Ectodermal cell (in vitro differentiated cells): Measurements from ENCODE around the gene CBX8.
"Not testable (repeated sequence)": the region's sequence is repeated elsewhere in the genome, so short reads cannot be mapped to it uniquely, and the experiment has no call there.

Source experiments
- H3K27ac ChIP-seq: 2 replicates; pipeline ENCODE4 v1.7.0; 2013; ENCODE audit warnings: mild to moderate bottlenecking, low read depth, low read length; ENCODE audit not compliant: insufficient read depth, poor library complexity, severe bottlenecking
- H3K27me3 ChIP-seq: 2 replicates; pipeline ENCODE4 v1.7.0; 2013; ENCODE audit warnings: mild to moderate bottlenecking, low read length; ENCODE audit not compliant: insufficient read depth, control insufficient read depth, poor library complexity, severe bottlenecking
- H3K36me3 ChIP-seq: one replicate; pipeline ENCODE4 v1.7.0; 2013; ENCODE audit warnings: low read length; ENCODE audit not compliant: control insufficient read depth, insufficient read depth
- H3K4me1 ChIP-seq: one replicate; pipeline ENCODE4 v1.7.0; 2013; ENCODE audit warnings: low read length; ENCODE audit not compliant: control insufficient read depth, insufficient read depth
- H3K4me3 ChIP-seq: 2 replicates; pipeline ENCODE4 v1.7.0; 2013; ENCODE audit warnings: low read depth, low read length, control low read depth; ENCODE audit not compliant: insufficient read depth
- H3K9me3 ChIP-seq: 2 replicates; pipeline ENCODE4 v1.7.0; 2013; ENCODE audit warnings: mild to moderate bottlenecking, low read length, moderate library complexity; ENCODE audit not compliant: control insufficient read depth
- WGBS, 2 experiments: methylation state at CpG; one replicate each; pipeline ENCODE4 v1.1.7; 2013; ENCODE audit warnings: missing lambda C conversion rate in 2 of 2; 5-methylcytosine and 5-hydroxymethylcytosine counted together

CBX8 gene

GRCh38 chr17:79758271-79758670, 38.6 kb downstream of the CBX8 start:
- Histone ChIP-seq H3K36me3 (no peaks in the 10 kb centered on the region), H3K27me3 (no peaks in the 10 kb centered on the region), H3K4me1 (no peaks in the 10 kb centered on the region), H3K27ac (no peak overlapping the region), H3K4me3 (no peak overlapping the region), H3K9me3 (no peaks in the 10 kb centered on the region)
- 87 to 92% methylated on average over 4 to 6 of the region's 6 CpGs for WGBS, 2 experiments

- WGBS, 2 experiments: 95 to 96% methylated on average over 15 of the region's 15 CpGs
- no peak overlapping the region for H3K27ac ChIP-seq
Measured at GRCh38 chr17:79757140-79757745, 39.6 kb downstream of the CBX8 start.

DNA sequence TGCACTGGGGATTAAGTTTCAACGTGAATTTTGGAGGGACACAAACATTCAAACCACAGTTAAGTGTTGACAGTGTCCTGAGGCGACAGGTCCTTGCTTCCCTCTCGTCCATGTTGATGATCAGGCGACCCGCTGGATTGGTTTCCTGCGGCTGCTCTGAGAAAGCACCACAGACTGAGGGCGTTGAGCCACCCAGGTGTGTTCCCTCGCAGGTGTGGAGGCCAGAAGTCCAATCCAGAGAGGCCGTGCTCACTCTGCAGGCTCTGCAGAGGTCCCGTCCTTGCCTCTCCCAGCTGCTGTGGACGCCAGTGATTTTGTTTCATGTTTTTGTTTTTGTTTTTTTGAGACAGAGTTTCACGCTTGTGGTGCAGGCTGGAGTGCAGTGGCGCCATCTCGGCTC, 41.3 kb downstream of the CBX8 start:
- no peak overlapping the region for H3K4me3 ChIP-seq
- no peak overlapping the region for H3K27ac ChIP-seq
- 92 to 93% methylated on average over 14 of the region's 14 CpGs for WGBS, 2 experiments
- H3K4me1 ChIP-seq: no peaks in the 10 kb centered on the region
- no peaks in the 10 kb centered on the region for H3K9me3 ChIP-seq
- no peaks in the 10 kb centered on the region for H3K36me3 ChIP-seq
- no peaks in the 10 kb centered on the region for H3K27me3 ChIP-seq

More at GRCh38 chr17:79757140-79757745, 39.6 kb downstream of the CBX8 start:
- Histone ChIP-seq H3K27me3 (no peaks in the 10 kb centered on the region), H3K4me3 (no peak overlapping the region), H3K36me3 (no peaks in the 10 kb centered on the region), H3K9me3 (no peaks in the 10 kb centered on the region), H3K4me1 (no peaks in the 10 kb centered on the region)

DNA sequence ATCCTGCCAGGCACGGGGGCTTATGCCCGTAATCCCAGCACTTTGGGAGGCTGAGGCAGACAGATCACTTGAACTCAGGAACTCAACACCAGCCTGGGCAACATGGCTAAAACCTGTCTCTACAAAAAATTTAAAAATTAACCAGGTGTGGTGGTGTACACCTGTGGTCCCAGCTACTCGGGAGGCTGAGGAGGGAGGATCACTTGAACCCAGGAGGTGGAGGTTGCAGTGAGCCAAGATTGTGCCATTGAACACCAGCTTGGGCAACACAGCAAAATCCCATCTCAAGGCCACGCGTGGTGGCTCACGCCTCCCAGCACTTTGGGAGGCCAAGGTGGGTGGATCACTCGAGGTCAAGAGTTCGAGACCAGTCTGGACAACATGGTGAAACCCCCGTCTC, 42.0 kb downstream of the CBX8 start:
- 90 to 95% methylated on average over 9 of the region's 9 CpGs for WGBS, 2 experiments

GRCh38 chr17:79754370-79754769, 42.5 kb downstream of the CBX8 start:
- WGBS, 2 experiments: 83 to 87% methylated on average over 12 of the region's 12 CpGs
- Histone ChIP-seq H3K27ac (no peak overlapping the region), H3K4me3 (no peak overlapping the region), H3K4me1 (no peaks in the 10 kb centered on the region), H3K27me3 (peaks cover 12% of the 10 kb centered on the region), H3K9me3 (no peaks in the 10 kb centered on the region), H3K36me3 (no peaks in the 10 kb centered on the region)

More for the DNA sequence above, 42.0 kb downstream of the CBX8 start:
- H3K4me1 ChIP-seq, H3K4me3 ChIP-seq, H3K27me3 ChIP-seq, H3K9me3 ChIP-seq, H3K36me3 ChIP-seq, H3K27ac ChIP-seq: not testable (repeated sequence)

GRCh38 chr17:79752175-79752574, 44.7 kb downstream of the CBX8 start:
- Histone ChIP-seq H3K4me3 (no peak overlapping the region), H3K36me3 (no peaks in the 10 kb centered on the region), H3K27ac (no peak overlapping the region), H3K27me3 (peaks cover 34% of the 10 kb centered on the region), H3K9me3 (no peaks in the 10 kb centered on the region), H3K4me1 (peaks cover 9% of the 10 kb centered on the region)
- WGBS, 2 experiments: 89% methylated on average over 13 of the region's 13 CpGs

DNA sequence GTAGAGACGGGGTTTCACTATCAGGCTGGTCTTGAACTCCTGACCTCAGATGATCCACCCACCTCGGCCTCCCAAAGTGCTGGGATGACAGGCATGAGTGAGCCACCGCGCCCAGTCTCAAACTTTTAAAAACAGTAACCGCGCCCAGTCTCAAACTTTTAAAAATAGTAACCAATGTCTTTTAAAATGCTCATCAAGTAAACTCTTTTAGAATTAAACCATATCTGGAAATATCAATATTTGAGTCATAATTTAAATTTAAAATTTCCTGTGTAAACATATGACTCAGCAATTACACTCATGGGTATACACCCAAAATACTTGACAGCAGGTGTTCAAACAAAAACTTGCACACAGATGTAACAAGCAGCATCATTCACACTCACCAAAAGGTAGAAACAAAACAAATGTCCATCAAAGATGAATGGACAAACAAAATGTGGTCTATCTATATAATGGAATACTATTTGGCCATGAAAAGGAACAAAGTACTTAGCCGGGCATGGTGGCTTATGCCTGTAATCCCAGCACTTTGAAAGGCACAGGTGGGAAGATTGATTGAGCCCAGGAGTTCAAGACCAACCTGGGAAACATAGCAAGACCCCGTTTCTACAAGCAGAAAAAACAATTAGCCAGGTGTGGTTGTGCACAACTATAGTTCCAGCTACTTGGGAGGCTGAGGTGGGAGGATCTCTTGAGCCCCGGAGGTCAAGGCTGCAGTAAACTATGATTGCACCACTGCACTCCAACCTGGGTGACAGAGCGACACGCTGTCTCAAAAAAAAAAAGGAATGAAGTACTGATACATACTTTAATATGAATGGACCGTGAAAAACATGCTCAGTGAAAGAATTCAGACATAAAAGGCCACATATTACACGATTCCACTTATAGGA, 46.0 kb downstream of the CBX8 start:
- Histone ChIP-seq H3K4me1 (peaks cover 19% of the 10 kb centered on the region), H3K27me3 (peaks cover 45% of the 10 kb centered on the region), H3K27ac (no peak overlapping the region), H3K9me3 (no peaks in the 10 kb centered on the region), H3K4me3 (no peak overlapping the region), H3K36me3 (no peaks in the 10 kb centered on the region)
- WGBS, 2 experiments: 90 to 92% methylated on average over 11 to 13 of the region's 13 CpGs

- WGBS, 2 experiments: 70 to 71% methylated on average over 2 to 3 of the region's 3 CpGs
- Histone ChIP-seq H3K4me1 (peaks cover 19% of the 10 kb centered on the region), H3K9me3 (no peaks in the 10 kb centered on the region), H3K36me3 (no peaks in the 10 kb centered on the region), H3K4me3 (no peak overlapping the region), H3K27ac (no peak overlapping the region), H3K27me3 (peaks cover 45% of the 10 kb centered on the region)
Measured at GRCh38 chr17:79749958-79750357, 46.9 kb downstream of the CBX8 start.

DNA sequence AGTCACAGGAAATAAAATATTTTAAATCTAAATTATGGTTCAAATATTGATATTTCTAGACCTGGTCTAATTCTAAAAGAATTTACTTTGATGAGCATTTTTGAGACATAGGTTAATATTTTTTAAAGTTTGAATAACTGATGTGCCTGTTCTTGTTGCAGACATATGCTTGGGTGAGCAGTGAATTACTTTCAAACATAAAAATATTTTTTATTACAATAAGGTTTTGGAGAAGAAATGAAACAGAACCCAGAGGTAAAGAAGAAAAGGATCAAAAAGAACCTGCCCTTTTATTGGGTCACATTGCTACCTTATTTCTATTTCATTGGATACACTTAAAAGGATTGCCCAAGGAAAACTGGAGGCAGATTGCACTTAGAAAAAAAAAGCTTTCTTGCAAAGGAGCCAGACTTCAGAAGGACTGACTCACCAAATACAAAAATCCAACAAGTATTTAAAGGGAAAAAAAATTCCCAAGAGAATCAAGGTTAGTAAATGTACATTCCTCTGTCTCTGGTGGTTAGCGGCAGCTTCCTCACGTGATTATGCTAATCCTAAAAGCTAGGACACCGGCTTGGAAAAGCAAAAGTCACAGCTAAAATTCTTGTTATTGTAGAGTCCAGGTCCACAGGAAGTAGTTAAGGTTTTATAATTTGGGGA, 47.6 kb downstream of the CBX8 start:
- 36 to 39% methylated on average over 3 of the region's 3 CpGs for WGBS, 2 experiments
- Histone ChIP-seq H3K4me1 (peaks cover 19% of the 10 kb centered on the region), H3K27me3 (peaks cover 45% of the 10 kb centered on the region), H3K9me3 (no peaks in the 10 kb centered on the region), H3K27ac (no peak overlapping the region), H3K36me3 (no peaks in the 10 kb centered on the region), H3K4me3 (no peak overlapping the region)
